Esophagus squamous epithelium (tissue), 5 donors: Measurements from ENCODE around the gene FBXW5. TPM values are rescaled to one million over a fixed set of nuclear protein-coding genes. Genes with fewer than 3 reads are reported as not detected.

ENCODE experiments used
- DNase-seq: peaks from one replicate; lab custom pipeline; 2025; lab: John Stamatoyannopoulos, UW
- H3K27ac ChIP-seq, 4 donors: fragments of 200-600 bp; sonication (generic); one replicate each; pipeline ENCODE4 v1.5.1; 2016 to 2019; ENCODE audit warnings: mild to moderate bottlenecking in 1 of 4
- H3K27me3 ChIP-seq, 4 donors: fragments of 200-600 bp; sonication (generic); 1 replicate in 3 of 4; 2 replicates in 1 of 4; pipeline versions ENCODE4 v1.5.1 to v1.6.0; 2017 to 2021; ENCODE audit warnings: antibody characterized with exemption in 1 of 4
- H3K36me3 ChIP-seq, 3 donors: fragments of 200-600 bp; sonication (generic); one replicate each; pipeline ENCODE4 v1.5.1; 2016 to 2019
- H3K4me1 ChIP-seq, 3 donors: fragments of 200-600 bp; sonication (generic); one replicate each; pipeline ENCODE4 v1.5.1; 2017 to 2019
- H3K4me3 ChIP-seq, 4 donors: fragments of 200-600 bp; sonication (generic); 1 replicate in 3 of 4; 2 replicates in 1 of 4; pipeline ENCODE4 v1.5.1; 2016 to 2019; ENCODE audit warnings: mild to moderate bottlenecking in 2 of 4, moderate library complexity in 1 of 4
- H3K9me3 ChIP-seq, 3 donors: fragments of 200-600 bp; sonication (generic); one replicate each; pipeline ENCODE4 v1.5.1; 2016 to 2019
- CTCF ChIP-seq, 6 experiments: fragments of 450-650 bp in 4 of 6; fragments of 200-600 bp in 2 of 6; sonication (generic) in 2 of 6; IDR thresholded peaks; one replicate each; pipeline ENCODE4 v1.5.1; 2016 to 2019; ENCODE audit warnings: antibody characterized with exemption in 6 of 6, mild to moderate bottlenecking in 4 of 6, moderate library complexity in 4 of 6
- POLR2A ChIP-seq, 4 donors: fragments of 450-650 bp; IDR thresholded peaks; one replicate each; pipeline ENCODE4 v1.6.1; 2017; ENCODE audit warnings: antibody characterized with exemption in 4 of 4, mild to moderate bottlenecking in 4 of 4, moderate library complexity in 3 of 4
- WGBS, 2 donors: methylation state at CpG; one replicate each; pipeline ENCODE4 v1.1.5; 2018; 5-methylcytosine and 5-hydroxymethylcytosine counted together
- intact Hi-C: fragments of 100-400 bp; cut with DNase I; formaldehyde crosslinking; loops from one replicate; pipeline ENCODE4 v1.15.0; 2022
- total RNA-seq, 4 donors: library from RNA; depleted of rRNA; stranded (reverse); fragments of >200 nt; gene quantifications; one replicate each; pipeline ENCODE4 v1.1.0, GENCODE V29; 2016
- donor health status: DM: yes; HTN: yes; CAD: no.

FBXW5 gene
- total RNA-seq, 4 donors from 2014 or later = 146 to 210 (median 163) TPM

GRCh38 chr9:136971746-136972145 lies 27.2 kb upstream of the FBXW5 start:
- Histone ChIP-seq H3K4me3 (no peak overlapping the region), H3K27ac (no peak overlapping the region), H3K27me3 (peaks cover 0 to 24% (median 0%) of the 10 kb centered on the region in 4 donors), H3K4me1 (peaks cover 12 to 30% (median 13%) of the 10 kb centered on the region in 3 donors), H3K36me3 (no peaks in the 10 kb centered on the region), H3K9me3 (no peaks in the 10 kb centered on the region)
- DNase-seq = no peak
- intact Hi-C loops = no loop called here
- TF ChIP-seq POLR2A (IDR thresholded peaks at IDR 0.05) (no peak), CTCF (IDR thresholded peaks at IDR 0.05) (no peak)
- WGBS, 2 donors = 63 to 73% methylated on average over 3 to 6 of the region's 14 CpGs

- Histone ChIP-seq H3K36me3 (no peaks in the 10 kb centered on the region), H3K27ac (no peak overlapping the region), H3K4me1 (peaks cover 9 to 27% (median 13%) of the 10 kb centered on the region in 3 donors), H3K9me3 (no peaks in the 10 kb centered on the region), H3K27me3 (peaks cover 0 to 24% (median 0%) of the 10 kb centered on the region in 4 donors), H3K4me3 (no peak overlapping the region)
- TF ChIP-seq POLR2A (IDR thresholded peaks at IDR 0.05) (no peak), CTCF (IDR thresholded peaks at IDR 0.05) (no peak)
- intact Hi-C loops = no loop called here
- 56% methylated on average over 3 of the region's 11 CpGs; no CpG with 5 or more reads in 1 of the 2 donors for WGBS, 2 donors
- DNase-seq = no peak
These were observed 25.8 kb upstream of the FBXW5 start for GRCh38 chr9:136970361-136970760.

- no peak for DNase-seq
- intact Hi-C loops = no loop called here
These were observed 25.2 kb upstream of the FBXW5 start for GRCh38 chr9:136969774-136970173.

GRCh38 chr9:136969150-136969549 lies 24.6 kb upstream of the FBXW5 start:
- WGBS, 2 donors = no CpG with 5 or more reads among the region's 17 CpGs
- H3K27ac ChIP-seq = no peak overlapping the region
- peaks cover 11 to 26% (median 11%) of the 10 kb centered on the region in 3 donors for H3K4me1 ChIP-seq
- no peak overlapping the region for H3K4me3 ChIP-seq
- peaks cover 0 to 24% (median 0%) of the 10 kb centered on the region in 4 donors for H3K27me3 ChIP-seq
- no peaks in the 10 kb centered on the region for H3K9me3 ChIP-seq
- no peaks in the 10 kb centered on the region for H3K36me3 ChIP-seq
- DNase-seq = no peak
- intact Hi-C loops = no loop called here
- TF ChIP-seq CTCF (IDR thresholded peaks at IDR 0.05) (no peak), POLR2A (IDR thresholded peaks at IDR 0.05) (no peak)

More at GRCh38 chr9:136969774-136970173, 25.2 kb upstream of the FBXW5 start:
- TF ChIP-seq POLR2A (IDR thresholded peaks at IDR 0.05) = no peak
- TF ChIP-seq CTCF (IDR thresholded peaks at IDR 0.05) = no peak
- Histone ChIP-seq H3K36me3 (no peaks in the 10 kb centered on the region), H3K4me3 (no peak overlapping the region), H3K9me3 (no peaks in the 10 kb centered on the region), H3K4me1 (peaks cover 5 to 26% (median 8%) of the 10 kb centered on the region in 3 donors), H3K27me3 (peaks cover 0 to 24% (median 0%) of the 10 kb centered on the region in 4 donors), H3K27ac (no peak overlapping the region)
- 47% methylated on average over 3 of the region's 5 CpGs; no CpG with 5 or more reads in 1 of the 2 donors for WGBS, 2 donors

- TF ChIP-seq POLR2A (IDR thresholded peaks at IDR 0.05) (no peak), CTCF (IDR thresholded peaks at IDR 0.05) (no peak)
- WGBS, 2 donors = 67 to 87% methylated on average over 3 to 6 of the region's 17 CpGs
- Histone ChIP-seq H3K27ac (no peak overlapping the region), H3K4me3 (no peak overlapping the region), H3K27me3 (peaks cover 0 to 24% (median 0%) of the 10 kb centered on the region in 4 donors), H3K4me1 (peaks cover 13 to 28% (median 15%) of the 10 kb centered on the region in 3 donors), H3K9me3 (no peaks in the 10 kb centered on the region), H3K36me3 (no peaks in the 10 kb centered on the region)
- intact Hi-C loops = no loop called here
- no peak for DNase-seq
These were observed 24.0 kb upstream of the FBXW5 start for GRCh38 chr9:136968333-136969127.
